Left ventricle myocardium superior (tissue), 1 donor: ENCODE results near the gene AHSG. TPM values are rescaled to one million over a fixed set of nuclear protein-coding genes. Genes with fewer than 3 reads are reported as not detected.
A peak's percentile ranks its signal among the peaks of the same experiment; 100 is the strongest.

Experiments
- ATAC-seq: fragments of 200-7000 bp; cut with Tn5 transposase; one replicate; pipeline ENCODE4 v1.9.1; 2020; ENCODE audit warnings: mild to moderate bottlenecking, moderate library complexity
- DNase-seq: peaks from one replicate; pipeline ENCODE4 v3.0.0-alpha.2; 2020
- intact Hi-C: fragments of 100-400 bp; cut with micrococcal nuclease; formaldehyde crosslinking; loops from one replicate; pipeline ENCODE4 v1.11.0; 2022
- total RNA-seq: library from RNA; stranded (reverse); fragmentation: NEBNext Ultra II Directional; extraction: Animal tissue kit (Norgen Biotek cat#: 25700); gene quantifications from one replicate; pipeline ENCODE4 v1.2.1, GENCODE V29; 2021
- donor health status: DM: no; HTN: yes; CAD: no; lungs with severe emphysema.

Gene AHSG
- total RNA-seq, 1 donor from 2014 or later: not detected

DNA sequence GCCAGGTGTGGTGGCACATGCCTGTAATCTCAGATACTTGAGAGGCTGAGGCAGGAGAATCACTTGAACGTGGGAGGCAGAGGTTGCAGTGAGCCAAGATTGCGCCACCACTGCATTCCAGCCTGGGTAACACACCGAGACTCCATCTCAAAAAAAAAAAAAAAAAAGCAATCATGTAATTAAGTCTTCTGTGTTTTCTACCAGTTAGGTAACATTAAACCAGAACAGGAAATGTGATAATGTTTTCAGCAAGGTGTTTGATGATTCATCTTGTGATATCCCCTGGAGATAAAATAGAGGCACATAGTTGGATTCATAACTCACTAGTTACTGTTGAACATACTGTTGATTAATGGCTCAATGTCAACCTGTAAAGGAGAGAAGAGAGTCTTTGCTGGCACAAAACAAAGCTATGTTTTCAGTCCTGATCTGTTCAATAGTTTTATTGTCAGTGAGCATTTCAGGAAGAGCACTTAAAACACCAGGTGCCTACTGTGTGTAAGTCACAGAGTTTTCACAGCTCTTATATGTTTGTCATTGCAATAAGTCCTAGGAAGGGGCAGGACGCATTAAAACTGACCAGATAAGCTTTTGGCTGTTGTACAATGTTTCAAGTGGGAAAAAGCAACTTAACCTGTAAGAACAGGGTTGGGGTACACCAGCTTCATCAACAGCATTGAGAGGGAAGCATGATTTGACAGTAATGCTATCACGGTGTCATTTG lies 22.8 kb upstream of the AHSG start:
- intact Hi-C loops: no loop called here
- no peak for DNase-seq
- ATAC-seq: no peak

DNA sequence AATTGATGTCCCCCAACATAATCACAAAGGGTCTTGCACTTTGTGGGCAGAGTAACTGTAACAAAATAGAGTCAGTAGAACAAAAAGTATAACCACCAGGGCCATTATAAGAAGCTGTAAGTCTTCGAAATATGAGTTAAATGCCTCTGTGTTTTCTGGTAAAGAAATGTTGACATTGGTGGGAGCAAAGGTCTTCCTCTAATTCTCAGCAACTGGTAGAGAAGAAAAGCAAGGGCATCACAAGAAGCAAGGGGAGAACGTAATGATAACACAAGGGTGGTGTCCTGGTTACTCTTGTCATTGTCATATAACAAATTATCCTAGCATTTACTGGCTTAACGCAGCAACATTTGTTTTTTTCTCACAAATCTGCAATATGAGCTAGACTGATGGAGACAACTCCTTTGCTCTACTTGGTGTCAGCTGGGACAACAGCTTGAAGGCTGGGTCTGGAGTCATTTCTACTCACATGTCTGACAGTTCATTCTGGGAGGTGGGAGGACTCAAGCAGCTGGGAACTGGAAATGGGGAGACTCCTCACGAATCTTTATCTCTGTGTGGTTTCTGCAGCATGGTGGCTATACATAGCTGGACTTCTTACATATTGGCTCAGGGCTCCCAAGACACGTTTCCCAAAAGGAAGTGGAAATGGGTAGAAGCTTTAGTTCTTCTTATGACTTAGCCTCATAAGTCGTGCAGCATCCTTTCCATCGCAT lies 22.1 kb upstream of the AHSG start:
- intact Hi-C loops: no loop called here
- no peak for DNase-seq
- ATAC-seq: no peak

DNA sequence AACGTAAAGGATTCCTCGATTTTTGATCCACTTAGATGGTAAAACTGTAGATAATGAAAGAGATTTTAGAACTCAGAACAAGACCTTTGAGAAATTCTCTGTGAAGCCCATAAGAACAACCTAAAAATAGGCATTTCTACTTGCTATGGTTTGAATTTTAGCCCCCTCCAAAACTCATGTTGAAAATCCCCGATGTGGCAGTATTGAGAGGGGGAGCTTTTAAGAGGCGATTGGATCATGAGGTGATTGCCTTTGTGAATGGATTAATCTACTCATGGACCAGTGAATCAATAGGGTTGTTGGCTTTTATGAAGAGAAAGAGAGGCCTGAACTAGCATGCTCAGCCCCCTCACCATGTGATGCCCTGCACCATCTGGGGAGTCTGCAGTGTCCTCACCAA lies 20.2 kb upstream of the AHSG start:
- ATAC-seq: no peak
- intact Hi-C loops: no loop called here
- DNase-seq: no peak

DNA sequence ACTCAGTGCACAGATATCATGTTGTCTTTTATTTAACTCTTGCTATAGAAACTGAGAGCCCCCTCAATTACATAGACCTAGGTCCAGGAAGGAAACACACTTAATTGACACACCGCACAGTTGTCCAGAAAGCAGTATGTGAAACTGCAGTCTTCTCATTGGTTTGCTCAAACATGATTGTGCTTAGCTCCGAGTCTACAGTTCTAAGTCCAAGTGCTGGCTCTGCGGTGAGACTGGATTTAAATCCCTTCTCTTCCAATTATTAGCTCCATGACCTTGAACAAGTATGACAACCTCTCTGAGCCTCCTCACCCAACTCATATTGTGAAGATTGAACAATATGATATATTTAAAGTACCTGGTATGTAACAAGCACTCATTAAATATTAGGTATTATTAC lies 19.0 kb upstream of the AHSG start:
- DNase-seq: no peak
- ATAC-seq: no peak
- intact Hi-C loops: no loop called here

DNA sequence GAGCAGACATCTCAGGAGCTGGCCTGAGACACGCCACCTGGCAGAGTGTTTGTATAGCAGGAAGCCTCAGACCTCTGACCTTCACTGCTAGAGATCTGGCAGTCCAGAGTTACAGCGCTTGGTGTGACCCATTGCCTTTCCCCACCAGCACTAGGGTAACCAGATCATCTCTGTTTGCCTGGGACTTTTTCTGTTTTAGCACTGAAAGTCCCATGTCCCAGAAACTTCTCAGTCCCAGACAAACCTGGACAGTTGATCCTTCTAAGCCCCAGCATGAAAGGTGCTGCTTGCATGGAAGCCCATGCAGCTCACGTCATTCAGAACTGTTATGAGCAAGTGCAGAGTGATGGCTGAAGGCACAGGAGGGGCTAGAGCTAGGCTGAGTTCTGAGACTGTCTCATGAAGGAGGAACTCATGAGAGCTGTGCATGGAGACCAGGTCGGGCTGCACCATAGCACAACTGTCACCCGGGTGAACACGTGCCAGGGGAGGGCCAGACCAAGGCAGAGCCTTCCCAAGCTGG lies 18.2 kb upstream of the AHSG start:
- intact Hi-C loops: no loop called here
- DNase-seq (no peak), ATAC-seq (no peak)

DNA sequence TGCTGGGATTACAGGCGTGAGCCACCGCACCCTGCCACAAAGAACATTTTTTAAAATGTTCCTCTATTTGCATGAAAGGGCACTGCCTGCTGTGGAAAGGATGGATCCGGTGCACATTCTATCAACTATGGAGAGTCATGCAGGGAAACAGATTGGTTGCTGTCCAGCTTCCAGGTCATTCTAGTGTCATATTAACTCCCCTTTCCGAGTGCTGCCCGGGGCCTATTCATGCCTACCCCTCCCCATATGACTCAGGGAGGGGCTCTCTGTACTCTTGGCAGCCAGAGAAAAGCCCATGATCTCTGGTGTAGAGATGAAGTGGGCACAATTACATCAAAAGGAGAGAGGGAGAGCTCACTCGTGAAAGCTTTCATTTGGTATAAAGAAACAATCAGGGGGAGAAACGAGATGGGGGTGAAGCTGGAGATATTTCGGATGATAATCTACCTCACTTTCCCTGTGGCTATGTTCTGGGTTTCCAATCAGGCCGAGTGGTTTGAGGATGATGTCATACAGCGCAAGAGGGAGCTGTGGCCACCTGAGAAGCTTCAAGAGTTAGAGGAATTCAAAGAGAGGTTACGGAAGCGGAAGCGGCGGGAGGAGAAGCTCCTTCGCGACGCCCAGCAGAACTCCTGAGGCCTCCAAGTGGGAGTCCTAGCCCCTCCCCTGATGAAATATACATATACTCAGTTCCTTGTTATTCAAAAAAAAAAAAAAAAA lies 16.1 kb upstream of the AHSG start:
- no peak for ATAC-seq
- no peak for DNase-seq
- intact Hi-C loops: no loop called here

DNA sequence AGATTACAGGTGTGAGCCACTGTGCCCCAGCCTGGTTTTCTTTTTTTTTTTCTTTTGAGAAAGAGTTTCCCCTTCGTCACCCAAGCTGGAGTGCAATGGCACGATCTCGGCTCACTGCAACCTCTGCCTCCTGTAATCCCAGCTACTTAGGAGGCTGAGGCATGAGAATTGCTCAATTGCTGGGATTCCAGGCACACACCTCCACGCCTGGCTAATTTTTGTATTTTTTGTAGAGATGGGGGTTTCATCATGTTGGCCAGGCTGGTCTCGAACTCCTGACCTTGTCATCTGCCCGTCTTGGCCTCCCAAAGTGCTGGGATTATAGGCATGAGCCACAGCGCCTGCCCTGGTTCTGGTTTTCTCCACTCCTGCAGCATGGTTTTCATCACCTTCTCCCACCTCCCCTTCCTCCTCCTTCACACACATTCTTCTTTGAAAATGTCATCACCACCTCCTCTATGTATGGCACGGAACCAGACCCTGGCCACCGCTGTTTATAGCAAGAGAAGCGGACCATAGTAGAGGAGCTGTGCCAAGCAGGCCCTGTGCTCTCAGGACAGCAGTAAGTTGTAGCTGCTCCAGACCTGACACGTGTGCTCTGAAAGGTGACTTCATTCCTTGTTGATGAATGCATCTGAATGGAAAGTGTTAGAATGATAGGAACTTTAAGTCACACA lies 14.6 kb upstream of the AHSG start:
- DNase-seq (peak; percentile 86), ATAC-seq (peak; percentile 98)
- intact Hi-C loops: no loop called here

DNA sequence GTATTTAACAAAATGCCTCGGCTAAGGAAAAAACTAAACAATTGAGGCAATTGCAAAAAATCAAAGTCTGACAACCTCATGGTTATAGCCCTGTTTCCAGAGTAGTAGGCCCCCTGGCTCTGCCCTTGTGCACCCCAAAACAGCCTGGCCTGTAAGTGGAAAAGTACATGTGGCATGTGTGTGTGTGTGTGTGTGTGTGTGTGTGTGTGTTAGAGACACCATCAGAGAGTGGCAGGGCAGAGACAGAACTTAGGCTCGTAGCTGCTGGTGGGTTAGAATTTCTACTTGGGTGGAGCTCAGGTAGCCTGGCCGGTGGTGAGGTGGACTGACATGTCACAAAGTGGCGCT lies 14.1 kb upstream of the AHSG start:
- DNase-seq (no peak), ATAC-seq (peak; percentile 21)
- intact Hi-C loops: no loop called here

DNA sequence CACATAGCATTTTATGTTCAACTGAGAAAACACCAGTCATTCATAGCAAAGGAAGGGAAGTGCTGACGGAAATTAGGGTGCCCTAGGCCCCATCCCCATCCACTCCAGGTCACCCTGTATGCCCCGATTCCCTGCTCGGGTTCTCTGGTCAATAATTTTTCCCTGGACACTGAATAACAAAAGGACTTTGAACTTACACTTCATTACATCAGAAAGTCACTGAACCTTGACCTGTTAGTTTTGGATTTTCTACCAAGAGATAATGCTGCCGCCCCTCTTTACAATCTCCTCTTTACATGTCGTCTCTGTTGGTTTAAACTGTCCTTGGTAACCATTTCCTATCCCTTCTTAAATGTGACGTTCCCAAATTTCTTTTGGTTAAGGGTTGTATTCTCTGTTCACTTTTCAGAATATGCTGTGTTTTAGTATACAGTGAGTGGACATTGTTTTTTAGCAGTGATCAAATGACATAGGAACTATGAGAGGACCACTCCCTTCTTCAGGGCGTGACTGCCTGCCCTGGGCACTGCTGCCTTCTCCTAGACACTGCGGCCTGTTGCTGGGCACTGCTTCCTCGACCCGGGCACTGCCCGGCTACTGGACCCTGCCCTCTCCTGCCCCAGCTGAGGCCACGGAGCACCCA lies 13.6 kb upstream of the AHSG start:
- intact Hi-C loops: no loop called here
- ATAC-seq: no peak
- no peak for DNase-seq

DNA sequence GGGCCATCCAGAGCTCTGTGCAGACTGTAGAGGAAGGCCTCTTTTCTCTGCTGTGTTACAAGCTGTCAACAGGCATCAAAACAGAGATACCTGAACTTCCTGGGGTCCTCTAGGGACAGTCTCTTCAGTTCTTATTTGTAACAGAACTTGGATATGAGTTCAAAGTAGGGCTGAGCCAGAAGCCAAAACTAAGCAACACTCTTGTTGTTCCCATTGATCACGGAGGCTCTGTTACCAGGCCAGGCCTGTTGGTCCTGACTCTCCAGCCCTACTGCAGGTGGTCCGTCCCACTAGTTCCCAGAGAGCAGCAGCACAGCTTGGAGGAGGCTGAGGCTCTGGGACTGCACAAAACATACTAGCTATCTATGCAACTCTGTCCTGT lies 13.1 kb upstream of the AHSG start:
- ATAC-seq: no peak
- DNase-seq: no peak
- intact Hi-C loops: no loop called here

DNA sequence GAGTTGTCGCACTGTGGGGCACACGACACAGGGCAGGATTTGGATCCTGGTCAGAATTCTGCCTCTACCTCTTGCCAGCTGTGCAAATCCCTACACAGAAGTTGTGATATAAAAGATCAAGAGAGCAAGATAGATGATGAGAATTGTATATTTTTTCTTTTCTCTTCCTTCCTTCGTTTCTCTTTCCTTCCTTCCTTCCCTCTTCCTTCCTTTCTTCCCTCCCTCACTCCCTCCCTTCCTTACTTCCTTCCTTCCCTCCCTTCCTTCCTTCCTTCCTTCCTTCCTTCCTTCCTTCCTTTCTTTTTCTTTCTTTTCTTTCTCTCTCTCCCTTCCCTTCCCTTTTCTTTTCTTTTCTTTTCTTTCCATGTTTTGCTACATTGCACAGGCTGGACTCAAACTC lies 12.0 kb upstream of the AHSG start:
- DNase-seq (no peak), ATAC-seq (no peak)
- intact Hi-C loops: no loop called here

DNA sequence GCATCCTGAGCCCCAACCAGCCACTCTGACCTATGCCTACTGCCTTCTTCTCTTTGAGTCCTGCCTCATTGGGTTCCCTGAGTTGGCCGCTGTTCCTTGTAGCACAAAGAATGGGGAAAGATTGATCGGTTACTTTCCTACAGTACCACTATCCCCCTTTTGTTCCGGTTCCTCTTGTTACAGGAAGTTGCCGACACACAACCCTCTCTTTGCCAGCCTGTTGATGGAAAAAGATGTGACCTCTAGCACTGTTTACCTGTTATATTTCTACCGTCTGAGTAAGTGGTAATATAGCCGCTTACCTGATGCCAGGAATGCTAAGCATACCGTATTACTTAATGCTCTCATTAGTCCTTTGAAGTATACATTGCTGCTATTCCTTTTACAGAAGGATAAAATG lies 9.7 kb upstream of the AHSG start:
- intact Hi-C loops: no loop called here
- no peak for ATAC-seq

DNA sequence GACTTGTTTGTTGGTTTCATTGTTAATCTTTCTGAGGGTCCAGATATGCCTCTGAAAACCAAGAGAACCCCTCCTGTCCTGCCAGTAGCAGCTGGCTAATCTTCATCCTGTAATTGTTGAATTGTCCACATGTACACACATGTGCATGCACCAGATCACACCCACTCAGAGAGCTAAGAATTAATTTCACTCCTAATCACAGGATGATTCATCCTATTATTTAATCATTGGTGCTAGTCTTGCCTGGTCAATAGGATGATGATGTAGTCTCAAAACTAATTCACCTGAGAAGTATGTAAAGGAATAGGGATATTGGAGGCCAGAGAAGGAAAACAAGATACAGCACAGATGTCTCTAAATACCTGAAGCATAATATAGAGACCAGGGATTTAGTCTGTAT lies 7.8 kb upstream of the AHSG start:
- DNase-seq (no peak), ATAC-seq (no peak)
- intact Hi-C loops: no loop called here

More for the DNA sequence above, 9.7 kb upstream of the AHSG start:
- no peak for DNase-seq

DNA sequence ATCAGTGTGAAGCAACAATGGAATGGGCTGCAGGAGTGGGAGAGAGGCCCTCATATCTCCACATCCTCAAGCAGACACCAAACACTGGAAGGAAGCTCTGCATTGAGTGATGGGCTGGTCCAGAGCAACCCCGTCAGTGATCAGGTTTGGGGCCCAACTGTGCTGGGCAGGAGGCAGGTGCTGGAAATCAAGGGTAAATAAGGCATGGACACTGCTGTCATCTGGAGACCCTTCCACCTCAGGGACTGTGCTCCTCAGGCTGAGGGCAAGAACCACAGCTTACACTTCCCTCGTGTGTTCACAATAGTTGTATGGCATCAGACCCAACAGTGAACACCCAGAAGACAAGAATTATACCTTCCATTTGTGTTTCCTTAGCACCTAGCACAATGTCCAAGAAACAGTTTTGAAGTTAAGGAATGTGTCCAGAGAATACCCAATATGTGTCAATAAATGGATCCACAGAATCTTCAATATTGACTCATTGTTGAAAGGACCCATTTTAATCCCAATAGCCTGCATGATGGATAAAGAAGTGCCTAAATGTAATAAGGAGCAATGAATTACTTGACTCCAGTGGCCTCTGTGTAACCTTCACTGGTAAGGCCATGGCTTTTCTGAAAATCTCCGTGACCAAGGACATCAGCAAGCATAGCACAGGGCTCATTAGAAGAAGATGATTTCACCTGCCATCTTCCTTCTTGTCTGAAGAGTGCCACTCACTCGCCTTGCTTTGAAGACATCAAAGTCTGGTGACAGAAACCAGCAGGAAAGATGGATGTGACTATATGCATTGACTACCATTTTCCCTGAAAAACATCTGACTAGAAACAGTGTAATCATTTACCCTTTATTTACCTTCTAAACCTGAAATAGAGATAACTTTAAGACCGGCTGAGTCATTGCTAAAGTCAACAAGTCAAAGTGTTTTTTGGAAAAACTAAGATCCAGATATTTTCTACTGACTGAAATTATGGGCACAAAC lies 7.0 kb upstream of the AHSG start:
- intact Hi-C loops: no loop called here

DNA sequence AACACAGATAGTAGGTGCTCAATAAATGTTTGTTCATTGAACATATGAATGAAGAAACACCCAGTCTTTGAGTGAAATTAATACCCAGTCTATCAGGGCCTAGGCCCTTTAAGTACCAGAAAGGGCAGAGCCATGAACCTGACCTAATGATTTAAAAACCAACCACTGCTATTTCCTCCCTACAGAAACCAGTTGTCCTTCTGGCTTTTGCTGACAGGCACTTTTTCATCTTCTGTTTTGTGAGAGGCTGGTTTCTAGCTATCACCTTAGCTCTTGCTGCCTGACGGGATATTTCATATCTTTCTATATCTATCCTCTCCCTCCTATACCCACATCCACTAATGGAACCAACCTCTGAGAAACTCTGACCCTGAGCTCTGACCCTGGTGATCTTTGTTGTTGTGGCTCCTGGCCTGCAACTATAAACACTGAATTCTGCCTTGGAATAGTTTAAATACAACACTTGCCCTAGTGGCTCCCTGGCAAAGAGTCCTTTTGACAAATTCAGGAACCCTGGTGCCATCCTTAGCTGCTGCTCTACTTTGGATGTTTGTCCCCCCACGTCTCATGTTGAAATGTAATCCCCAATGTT lies 4.1 kb upstream of the AHSG start:
- intact Hi-C loops: no loop called here
- DNase-seq (no peak), ATAC-seq (no peak)

More for the DNA sequence above, 7.0 kb upstream of the AHSG start:
- DNase-seq: no peak
- ATAC-seq: no peak

DNA sequence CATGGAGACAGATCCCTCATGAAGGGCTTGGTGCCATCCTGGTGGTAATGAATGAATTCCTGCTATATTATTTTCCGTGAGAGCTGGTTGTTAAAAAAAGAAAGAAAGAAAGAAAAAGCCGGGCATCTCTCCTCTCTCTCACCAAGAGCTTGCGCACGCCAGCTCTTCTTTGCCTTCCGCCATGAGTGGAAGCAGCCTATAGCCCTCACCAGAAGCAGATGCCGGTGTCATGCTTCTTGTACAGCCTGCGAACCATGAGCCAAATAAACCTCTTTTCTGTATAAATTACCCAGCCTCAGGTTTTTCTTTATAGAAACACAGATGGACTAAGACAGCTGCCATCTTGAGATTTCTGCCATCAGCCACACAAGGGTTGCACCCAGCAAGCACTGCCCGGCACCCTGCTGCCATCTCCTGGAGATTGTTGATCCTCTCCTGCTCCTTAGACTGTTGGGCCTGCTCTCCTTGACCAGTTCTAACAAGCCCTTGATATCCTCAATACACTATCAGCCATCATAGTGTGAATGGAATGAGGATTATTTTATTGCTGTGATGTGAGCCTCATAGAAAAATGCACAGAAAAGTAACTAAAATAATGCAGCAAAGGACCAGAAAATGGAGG lies 3.5 kb upstream of the AHSG start:
- intact Hi-C loops: no loop called here
- peak; percentile 63 for ATAC-seq
- DNase-seq: no peak

DNA sequence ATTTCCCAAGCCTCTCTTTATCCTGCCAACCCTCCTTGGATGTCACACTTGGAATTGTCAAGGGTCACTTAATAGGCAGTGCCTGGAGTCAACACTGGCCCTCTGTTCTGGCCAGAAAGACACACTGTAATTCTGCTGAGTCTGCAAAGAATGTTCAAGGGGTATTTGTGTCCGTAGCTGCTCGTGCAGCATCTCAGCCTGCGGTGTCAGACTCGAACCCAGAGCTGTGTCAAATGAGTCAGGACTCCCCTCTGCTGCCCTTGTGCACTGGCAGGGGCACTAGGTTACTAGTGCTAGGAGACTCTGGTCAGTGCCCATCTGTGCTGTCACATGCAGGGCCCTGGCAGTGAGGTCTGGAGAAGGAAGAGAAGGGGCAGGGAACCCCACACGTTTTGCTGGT lies 795 bp upstream of the AHSG start:
- DNase-seq: no peak
- ATAC-seq: no peak
- intact Hi-C loops: loop anchor here (10.0 kb wide), 1 partner anchor 213 kb away; no protein-coding TSS in a partner anchor
